NCI-H524 treated with DMSO at 0.1 percent for 48 hours (cell line): ENCODE measurements around the gene WNT11.
A peak's percentile ranks its signal among the peaks of the same experiment; 100 is the strongest.

ENCODE experiments used
- DNase-seq: peaks from one replicate; lab custom pipeline; 2025; lab: John Stamatoyannopoulos, UW

The WNT11 gene

DNA sequence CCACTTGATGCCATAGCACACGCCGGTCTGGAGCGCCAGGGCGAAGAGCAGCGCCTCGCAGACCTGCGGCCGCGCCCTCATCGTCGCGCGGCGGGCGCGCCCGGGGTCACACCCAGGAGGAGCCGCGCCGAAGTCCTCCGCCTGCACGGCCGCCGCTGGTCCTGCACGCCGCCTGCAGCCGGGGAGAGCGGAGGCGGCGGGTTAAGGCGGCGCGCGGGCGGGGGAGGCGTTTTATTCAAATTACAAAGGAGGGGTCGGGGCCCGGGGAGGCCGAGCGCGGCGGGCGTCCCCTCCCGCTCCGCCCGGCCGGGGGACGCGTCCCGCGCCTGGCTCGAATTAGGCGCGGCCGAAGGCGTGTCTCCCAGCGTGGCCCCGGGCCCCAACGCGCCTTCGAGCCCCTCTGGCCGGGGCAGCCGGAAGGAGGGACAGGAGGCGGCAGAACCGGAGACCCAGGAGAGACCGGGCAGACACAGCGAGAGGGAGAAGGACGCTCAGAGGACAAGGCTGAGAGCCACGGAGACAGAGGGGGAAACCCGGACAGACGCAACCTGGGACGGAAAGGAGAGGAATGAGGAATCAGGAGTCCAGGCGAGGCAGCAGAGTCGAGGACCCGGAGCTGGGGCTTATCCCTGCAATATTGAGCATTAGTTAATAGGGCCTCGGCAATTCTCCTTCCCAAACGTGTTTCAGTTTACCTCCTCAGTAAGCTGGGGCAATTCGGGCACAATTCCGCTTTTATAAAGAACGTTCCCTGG lies at the start of gene WNT11:
TSS of gene WNT11 (minus strand) at position 176 of the 755 bp plus-strand sequence. CDS start at position 81, 95 bp downstream.
- DNase-seq: no peak

DNA sequence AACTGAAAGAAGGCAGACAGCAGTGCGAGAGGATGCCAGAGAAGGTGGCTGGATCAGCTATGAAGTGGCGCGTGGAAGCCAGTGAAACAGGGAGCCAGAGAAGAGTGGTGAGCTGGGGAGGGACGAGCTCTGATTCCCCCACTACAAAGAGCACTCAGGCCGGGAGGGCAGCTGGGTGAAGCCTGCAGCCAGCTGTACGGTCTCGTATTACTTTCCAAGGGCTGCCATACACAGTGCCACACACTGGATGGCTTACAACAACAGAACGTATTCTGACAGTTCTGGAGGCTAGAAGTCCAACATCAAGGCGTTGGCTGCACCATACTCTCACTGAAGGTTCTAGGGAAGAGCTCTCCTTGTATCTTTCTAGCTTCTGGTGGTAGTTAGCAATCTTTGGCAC lies 47.1 kb upstream of the WNT11 start:
- peak; percentile 8 for DNase-seq

DNA sequence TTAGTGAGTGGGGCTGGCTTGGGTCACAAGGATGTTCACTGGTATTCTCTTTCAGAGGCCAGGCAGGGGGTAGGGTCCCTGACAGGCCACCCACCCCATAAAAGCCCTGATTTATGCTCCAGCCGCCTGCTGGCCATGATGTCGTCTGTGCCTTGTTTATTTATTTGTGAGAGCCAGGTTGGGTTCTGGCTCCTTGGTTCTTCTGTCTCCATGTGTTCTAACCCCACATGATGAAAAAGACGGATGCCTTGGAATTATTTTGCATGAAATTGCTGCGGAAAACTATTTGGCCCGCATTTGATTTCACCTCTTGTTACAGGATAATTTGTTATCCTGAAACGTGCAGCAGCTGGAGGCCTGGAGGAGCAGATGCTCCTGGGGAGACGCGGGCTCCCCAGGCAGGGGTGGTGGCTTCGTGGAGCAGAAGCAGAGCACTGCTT lies 46.3 kb upstream of the WNT11 start:
- peak; percentile 31 for DNase-seq

DNA sequence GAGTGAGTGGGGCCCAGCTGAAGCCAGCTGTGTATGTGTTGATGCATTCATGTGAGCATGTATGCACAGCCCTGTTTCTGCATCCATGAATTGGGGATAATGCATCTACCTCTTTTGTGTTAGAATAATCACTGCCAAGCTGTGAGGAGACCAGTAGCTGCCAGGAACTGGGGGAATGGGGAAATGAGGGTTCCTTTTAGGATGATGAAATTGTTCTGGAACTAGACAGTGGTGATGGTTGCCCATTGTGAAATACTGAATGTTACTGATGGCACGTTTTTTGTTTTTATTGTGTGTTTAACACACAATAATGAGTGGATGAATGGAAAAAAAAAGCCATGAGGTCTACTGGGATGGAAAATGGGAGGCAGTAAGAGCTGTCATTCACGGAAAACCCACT lies 45.3 kb upstream of the WNT11 start:
- no peak for DNase-seq

DNA sequence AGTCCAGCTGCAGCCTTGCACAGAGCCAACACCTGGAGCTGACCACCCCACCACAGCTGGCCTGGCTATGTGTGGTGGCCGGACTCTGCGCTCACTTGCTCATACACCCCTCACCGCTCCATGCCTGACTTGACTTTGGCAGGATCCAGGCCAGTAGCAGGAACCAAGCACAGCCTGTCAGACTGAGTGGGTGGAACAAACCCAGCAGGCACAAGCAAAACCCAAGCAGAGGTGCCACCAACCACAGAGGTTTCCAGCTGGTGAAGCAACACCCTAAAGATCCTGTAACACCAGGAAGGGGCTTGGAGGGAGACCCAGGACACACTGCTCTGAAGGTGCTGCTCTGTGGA lies 44.9 kb upstream of the WNT11 start:
- DNase-seq: no peak

DNA sequence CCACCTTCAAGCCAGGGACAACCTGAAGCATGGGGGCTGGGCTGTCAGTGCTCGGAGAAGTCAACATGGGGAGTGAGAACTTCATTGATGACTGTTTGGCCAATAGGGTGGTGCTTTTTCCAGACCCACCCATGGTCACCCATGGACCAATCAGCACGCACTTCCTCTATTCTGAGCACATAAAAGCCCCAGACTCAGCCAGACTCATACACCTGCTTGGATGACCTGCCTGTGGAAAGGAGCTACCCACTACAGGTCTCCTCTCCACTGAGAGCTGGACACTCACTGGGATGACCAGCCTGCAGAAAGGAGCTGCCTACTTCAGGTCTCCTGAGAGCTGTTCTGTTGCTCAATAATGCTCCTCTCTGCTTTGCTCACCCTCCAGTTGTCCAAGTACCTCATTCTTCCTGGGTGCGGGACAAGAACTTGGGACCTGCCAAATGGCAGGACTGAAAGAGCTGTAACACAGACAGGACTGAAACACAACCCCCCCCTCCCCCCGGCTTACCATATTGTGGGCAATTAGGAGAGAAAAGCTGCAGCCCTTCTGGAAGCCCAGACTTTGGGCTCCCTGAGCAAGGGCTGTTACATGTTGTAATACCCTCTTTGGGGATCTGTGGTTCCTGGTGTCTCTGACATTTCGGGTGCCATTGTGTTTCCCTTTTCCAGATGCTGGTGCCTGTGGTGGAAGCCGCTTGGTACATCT lies 44.4 kb upstream of the WNT11 start:
- DNase-seq: no peak

DNA sequence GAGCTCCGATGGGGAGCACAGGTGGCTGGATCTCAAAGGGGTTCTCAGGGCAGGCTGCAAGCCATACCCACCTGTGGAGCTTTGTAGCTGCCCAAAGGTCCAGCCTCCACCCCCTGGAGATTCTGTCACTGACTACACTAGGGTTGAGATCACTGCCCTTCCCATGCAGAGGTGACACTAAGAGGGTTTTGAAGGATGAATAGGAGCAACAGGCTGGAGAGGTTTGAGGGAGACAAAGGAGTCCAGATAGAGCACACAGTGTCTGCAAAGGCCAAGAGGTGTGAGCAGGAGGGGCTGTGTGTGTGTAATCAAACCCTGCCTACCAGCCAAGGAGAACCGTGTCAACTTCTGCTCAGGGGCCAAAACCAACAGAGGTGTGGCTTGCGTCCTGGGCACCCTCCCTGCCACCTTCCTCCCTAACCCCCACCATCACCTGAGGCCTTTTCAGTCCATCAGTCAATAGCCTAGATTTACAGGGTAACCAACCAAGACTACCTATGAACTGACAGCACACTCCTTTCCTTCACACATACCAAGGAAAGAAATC lies 43.0 kb upstream of the WNT11 start:
- no peak for DNase-seq

DNA sequence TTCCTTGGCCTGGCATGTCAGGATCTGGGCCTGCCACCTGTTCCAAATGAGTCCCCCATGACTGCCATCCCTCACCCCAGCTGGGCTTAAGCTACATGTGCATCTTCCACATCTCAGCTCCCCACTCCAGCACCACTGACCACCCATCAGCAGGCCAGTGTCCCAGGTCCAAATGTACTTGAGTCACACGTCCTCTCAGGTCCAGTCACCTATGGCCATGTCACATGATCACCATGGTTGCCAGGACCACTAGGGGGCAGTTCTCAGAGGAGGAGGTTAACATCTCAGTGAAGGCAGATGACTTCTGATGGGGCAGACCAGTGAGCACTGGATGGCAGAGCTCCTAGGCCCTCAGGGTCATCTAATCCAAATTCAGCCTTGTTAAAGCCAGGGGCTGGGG lies 41.9 kb upstream of the WNT11 start:
- no peak for DNase-seq

DNA sequence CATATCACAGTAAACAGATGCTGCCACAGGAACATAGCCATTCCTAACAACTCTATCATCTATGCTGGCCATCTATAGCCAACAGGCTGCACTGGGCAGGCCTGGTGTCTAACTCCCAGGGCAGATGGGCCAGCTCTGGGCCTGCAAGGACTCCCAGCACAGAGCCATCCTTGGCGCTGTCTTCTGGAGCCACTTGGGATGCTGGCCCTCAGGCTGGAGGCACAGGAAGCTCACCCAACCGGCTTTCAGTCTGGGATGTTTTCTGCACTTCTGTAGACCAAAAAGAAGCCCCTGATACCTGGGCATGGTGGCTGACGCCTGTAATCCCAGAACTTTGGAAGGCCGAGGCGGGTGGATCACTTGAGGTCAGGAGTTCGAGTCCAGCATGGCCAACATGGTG lies 40.8 kb upstream of the WNT11 start:
- no peak for DNase-seq

DNA sequence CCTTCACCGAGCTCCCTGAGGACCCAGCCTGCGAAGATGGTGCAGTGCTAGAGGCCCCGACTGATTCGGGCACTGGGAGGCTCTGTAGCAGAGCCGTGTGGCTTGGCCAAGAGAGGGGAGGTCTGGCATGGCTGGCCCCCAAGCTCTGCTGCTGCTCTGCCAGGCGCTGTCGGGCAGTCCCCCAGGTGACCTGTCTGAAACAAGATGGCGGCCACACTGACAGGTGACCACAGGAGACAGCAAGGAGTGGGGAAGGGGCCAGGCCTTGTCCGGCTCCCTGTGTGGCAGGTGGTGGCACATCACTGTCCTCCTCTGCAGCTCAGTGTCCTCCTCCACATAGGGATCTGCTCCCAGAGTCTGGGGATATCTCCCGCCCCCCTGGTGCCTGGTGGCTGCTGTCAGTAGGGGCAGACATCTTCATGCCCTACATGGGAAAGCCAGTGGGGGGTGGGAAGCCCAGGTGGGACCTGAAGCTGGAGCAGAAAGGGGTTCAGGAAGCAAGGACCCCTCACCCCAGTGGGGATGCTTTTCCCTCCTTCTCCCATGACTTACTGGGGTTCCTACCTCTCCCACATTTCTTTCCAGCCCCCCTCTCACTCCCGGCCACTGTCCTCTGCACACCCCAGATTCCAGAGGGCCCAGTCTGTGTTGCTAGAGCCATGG lies 40.1 kb upstream of the WNT11 start:
- no peak for DNase-seq

DNA sequence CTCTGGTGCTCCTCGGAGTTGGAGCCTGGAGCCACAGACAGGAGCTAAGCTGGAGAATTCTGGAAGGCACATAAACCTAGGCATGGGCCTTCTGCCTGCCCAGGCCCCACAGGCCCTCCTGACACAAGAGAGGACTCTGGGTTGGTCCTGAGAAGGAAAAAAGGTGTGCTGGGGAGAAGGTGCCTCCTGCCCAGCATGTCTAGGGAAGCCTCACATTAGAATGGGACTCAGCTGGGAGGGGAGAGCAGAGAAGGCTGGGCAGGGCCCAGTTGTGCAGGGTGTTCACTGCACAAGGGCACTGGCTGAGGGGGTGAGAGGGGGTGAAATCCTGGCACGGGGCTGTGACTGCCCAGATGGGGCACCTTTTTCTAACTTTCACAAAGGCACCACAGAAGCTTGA lies 39.4 kb upstream of the WNT11 start:
- DNase-seq: no peak

DNA sequence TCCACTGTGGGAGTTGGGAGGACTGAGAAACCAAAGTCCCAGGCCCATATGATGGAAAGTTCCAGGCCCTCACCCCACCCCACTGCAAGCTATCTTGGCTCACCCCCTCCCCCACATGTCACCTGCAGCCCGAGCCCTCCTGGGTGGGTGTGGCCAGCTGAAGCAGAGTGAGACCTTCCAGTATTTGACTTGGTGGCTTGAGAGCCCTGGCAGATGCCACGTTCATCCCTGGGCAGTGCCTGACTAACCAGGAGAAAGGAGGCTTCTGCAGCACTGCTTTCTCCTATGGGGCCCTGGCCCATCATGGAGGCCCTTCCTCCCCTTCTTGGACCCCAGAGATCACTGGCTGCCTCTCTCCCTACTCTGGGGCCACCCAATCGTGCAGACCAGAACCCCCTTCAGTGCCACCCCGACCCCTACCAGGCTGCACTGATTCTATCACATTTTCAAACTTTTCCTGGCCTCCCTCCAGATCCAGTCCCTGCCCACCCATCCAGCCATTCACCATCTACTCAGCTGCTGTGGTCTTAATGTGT lies 38.1 kb upstream of the WNT11 start:
- DNase-seq: no peak

DNA sequence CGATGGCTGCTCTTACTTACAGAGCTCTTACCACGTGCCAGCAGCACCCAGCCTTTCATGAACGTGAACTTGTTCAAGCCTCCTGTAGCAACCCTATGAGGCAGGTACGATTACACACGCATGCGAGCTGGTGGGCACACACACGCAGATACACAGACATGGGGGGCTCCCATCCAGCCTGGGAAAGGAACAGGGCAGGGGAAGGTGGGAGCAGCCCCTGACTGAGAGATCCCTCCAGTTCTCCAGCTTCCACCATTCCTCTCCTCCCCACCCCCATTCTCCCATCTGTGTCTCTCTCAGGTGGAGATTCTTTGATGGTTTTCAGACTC lies 37.6 kb upstream of the WNT11 start:
- DNase-seq: no peak

DNA sequence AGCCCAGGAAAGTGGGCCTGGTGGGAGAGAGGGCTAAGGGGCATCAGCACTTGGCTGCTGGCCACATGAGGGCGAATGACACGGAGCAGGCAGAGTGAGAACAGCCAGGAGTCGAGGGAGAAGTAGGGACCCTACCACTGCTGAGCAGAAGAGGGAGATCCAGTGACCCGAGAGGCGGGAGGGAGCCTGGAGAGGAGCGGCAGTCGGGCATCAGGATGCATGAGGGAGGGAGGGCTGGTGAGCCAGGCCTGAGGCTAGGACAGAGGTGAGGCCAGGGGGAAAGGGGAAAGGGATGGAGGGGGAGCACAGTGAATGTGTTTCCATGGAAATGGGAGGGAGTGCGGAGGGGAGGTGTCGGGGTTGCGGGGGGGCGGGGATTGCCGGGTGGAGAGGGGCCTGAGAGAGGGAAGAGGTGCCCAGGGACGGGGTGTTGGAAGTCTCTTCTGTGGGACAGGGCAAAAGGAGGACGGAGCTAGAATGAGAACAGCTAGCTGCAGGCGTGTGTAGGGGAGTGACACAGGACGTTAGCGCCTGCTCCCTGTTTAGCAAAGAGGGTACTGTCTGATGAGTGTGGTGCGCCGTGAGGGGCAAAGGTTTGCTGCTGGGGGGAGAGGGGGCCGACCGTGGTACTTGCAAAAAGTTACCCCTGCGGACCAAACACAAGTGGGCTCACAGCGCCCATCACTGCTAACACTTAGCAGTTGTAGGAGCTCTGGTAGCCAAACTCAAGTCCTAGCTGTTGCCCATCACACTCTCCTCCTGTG lies 37.1 kb upstream of the WNT11 start:
- DNase-seq: no peak

DNA sequence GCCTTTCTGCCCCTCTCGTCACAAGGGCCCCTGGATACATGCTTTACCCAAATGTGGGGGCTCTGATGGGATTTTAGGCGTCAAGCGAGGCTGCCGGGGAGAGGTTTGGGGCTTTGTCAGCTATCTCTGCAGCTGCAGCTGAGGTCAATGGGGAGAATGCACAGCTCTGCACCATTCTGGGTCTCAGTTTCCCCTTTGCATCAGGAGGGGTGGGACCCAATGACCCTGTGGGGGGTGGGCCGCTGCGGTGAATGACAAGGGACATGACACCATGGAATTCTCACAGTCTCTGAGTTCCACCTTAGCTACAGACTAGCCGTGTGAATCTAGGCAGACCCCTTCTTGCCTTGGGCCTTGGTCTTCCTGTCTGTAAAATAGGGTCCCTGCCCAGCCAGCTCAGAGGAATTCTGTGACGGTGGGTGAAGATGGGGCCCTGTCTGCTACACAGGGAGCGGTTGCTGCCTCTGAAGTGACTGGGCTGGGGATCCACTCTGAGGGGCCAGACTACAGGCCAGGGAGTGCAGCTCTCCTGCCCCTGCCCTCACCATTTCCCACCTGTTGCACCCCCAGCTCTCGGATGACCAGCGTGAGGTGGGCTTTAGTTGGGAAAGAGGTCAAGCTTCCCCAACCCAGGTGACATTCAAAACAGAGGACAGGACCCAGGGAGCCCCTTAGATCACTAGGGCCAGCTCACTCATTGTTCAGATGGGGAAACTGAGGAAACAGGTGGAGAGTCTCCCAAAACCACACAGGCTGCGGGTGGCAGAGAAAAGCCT lies 35.9 kb upstream of the WNT11 start:
- no peak for DNase-seq

DNA sequence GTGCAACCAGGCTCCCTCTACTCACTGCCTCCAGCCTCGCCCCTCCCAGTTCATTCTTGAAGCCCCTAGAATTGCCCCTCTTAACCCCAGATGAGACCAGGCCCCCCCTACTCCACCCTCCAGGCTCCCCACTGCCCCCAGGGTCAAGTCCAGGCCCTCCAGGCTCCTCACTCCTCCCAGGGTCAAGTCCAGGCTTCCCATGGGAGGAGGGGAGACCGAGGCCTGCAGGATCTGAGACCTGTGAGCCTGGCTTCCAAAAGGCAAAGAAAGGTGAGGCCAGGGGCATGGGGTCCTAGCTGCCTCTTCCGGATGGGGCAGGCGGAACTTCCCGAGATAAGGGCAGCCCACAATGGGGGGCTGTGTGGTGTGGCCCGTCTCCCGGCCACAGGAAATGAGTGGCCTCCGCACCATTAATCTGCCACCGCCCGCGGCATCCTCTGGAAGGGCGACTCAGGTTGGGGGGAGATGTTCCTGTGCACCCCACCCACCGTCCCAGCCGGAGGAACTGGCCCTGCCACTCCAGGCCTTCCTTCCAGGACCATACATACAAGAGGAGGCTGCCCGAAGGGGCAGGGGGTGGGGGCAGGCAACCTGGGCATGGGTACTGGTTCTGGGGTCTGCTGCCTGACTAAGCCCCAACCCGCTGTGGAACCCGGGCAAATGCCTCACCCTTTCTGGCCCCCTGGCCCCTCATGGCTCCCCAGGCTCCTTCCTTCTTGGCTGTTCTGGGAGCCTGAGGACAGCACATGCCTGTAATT lies 35.1 kb upstream of the WNT11 start:
- no peak for DNase-seq

DNA sequence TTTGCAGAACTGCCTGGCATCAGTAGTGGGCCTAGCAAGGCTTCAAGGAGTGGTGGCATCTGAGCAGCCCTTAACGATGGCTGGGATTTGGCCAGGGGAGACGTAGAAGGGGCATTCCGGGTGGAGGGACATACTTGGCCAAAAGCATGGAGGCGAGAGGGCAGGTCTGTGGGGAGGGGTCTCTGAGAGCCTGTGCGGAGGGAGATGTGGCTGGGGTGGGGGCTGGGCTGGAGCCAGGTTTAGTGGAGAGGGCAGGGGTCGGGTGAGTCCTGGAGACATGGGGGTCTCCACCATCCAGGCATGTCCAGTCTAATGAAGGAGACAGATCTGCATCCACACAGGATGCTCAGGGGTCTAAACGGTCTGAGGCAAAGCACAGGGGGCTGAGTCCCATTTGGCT lies 34.4 kb upstream of the WNT11 start:
- no peak for DNase-seq

DNA sequence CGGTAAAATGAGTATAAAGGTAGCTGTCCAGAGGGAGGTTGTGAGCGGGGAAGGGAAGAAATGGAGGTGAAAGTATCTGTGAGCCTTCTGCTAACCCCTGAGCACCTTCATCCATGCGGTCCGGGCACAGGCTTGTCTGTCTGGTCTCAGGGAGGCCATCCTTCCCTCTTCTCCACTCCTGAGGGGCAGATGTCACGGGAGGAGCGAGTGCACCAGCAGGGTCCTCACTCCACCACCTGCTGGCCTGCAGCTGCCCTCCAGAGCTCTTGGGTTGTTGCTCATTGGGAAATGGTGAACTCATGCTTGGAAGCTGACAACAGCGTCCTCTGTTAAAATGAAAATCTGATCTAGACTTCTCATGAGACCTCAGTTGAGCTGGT lies 33.8 kb upstream of the WNT11 start:
- DNase-seq: no peak

DNA sequence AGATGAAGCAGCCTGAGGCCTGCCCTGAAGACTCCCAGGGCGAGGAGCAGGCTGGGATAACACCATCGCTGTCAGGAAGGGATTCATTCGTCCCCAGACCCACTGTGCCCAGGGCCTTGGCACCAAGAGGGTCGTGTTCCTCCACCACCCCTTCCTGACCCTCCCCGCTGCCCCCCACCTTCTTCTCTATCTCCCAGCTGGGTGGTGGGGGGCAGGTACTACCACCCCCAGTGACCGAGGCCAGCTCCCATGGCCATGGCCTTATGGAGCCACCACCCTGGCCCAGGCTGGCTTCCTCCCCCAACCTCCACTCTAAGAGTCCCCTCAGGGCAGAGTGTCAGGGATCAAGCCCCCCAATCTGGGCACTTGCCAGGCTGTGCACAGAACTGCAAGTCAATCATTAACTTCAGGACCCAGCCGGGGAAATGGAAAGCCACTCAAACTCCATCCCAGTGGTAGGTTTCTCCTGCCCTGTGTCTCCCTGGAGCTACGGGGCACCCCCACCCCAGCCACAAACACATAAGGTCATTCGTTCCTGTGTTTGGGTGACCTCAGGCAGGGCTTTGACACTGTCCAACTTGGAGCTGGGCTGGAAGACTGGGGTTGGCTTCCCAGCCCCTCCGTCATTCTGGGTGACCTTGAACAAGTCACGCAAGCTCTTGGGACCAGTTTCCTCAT lies 33.3 kb upstream of the WNT11 start:
- no peak for DNase-seq

DNA sequence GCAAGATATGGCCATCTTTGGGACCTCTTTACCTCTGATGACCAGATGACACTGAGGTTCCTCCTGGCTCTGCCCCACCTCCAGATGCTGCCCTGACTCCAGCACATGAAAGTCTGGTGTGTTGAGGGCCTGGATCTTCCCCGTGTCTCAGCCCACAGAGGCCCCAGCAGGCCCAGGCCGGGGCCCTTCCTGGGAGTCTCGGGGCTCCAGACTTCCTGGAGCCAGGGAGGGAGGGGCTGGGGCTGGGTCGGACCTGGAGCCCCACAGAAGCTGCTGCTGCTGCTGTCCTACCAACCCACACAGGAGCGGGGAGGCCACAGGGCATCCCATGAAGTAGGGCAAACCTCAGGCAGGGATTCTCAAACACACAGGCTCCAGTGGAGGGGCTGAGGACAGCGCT lies 32.2 kb upstream of the WNT11 start:
- DNase-seq: no peak
